DMS53 treated with DMSO at 0.1 percent for 48 hours (cell line): ENCODE measurements around the gene PIK3CB.
"Not testable (repeated sequence)": the region's sequence is repeated elsewhere in the genome, so short reads cannot be mapped to it uniquely, and the experiment has no call there.

Experiments
- DNase-seq: peaks from one replicate; lab custom pipeline; 2025; ENCODE audit not compliant: unreplicated experiment; lab: John Stamatoyannopoulos, UW

Gene PIK3CB

DNA sequence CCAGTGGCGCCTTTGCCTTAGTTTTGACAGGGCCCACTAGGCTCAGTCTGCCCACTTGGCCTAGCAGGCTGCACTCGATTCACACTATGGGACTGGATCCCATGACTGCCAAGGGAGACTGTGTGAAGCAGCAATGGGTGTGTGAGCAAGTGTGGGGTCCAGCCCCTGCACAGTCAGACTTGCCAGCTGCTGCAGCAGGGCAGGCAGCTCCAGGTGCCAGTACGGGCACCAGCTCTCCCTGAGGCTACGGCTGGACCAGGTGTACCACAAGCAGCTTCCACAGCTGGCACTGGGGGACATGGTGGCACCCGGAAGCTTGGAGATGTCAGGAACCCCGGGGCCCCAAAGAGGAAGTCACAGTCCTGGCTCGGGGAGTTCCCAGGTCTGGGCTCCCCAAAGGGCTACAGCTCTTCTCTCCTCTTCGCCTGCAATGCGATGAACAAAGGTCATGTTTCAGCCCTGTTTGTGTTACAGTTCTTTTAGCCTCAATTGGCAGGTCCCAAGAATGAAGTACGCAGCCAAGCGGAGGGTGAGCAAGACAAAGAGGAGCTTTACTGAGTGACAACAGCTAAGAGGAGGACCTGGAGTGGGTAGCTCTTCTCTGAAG lies 67.1 kb downstream of the PIK3CB start:
- no peak for DNase-seq

DNA sequence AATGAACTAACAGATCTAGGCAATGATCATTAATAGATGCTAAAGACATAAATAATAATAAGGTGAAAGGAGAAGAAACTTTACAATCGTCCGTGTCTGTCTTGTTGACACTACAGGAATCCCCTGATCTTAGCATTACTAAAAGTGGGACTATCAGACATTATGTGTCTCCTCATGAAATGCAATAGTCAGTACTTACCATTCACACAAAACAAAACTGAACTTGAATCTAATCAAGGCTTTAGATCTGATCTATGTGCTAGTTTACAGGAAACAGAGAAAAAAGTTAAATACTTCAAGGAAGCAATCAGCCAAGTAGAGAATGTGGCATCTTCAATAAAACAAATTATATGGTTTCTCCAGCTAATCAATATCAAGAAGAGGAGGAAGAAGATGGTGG lies 73.7 kb downstream of the PIK3CB start:
- no peak for DNase-seq

DNA sequence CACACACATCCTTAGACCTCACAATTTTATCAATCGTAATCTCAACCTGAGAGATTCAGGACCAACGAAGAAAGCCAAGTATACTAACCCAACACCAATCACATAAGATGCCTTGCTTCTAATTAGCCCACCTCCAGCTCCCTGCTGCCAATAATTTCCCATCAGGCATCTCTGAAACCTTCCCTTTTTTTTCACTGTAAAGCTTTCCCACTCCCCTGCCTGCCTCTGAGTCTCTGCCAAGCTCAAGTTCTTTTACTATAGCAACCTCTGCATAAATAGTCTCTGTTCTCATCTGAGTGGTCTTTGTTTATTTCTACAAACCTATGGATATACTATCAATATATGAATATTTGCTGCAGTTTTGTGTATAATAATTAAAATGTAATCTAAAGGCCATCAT lies 86.5 kb downstream of the PIK3CB start:
- no peak for DNase-seq

DNA sequence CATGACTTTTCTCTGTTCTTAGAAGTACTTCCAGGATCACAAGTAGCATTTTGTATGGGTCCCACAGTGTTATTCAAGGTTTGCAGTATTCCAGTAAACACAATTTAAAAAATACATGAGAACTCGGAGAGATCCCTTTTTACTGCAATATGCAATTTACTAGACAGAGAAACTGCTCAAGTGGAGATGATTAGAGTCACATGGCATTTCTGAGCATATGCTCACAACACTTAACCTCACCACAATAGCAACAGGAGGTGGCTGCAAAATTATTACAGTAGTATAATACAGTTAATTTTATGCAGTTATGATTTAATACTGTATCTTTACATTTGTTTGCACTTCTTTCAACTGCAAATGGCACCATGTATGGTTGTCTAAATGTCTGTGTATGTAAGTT lies 87.5 kb downstream of the PIK3CB start:
- no peak for DNase-seq

DNA sequence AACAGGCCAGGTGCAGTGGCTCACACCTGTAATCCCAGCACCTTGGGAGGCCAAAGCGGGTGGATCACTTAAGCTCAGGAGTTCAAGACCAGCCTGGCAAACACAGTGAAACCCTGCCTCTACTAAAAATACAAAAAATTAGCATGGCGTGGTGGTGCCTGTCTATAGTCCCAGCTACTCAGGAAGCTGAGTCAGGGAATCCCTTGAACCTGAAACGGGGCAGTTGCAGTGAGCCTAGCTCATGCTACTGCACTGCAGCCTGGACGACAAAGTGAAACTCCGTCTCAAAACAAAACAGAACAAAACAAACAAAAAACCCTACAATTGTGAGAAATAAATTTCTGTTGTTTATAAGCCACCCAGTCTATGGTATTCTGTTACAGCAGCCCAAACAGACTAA lies 94.7 kb downstream of the PIK3CB start:
- DNase-seq, result no peak

DNA sequence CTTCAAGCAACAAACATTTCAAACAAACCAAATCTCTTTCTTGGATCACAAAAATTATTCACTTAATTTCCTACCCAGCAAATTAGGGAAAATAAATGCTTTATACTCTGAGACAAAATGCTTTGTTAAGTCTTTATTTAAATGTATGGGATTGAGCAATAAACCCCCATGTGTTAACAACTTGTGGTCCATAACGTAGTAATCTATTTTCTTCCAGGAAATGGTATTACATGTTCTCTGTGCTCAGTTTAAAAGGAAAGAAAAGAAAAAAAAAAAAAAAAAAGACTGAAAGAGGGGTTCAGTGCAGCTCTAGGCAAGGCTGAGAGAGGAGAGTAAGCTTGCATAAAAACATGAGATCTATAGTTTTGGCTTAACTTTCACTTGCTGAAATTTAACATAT lies 102.3 kb downstream of the PIK3CB start:
- no peak for DNase-seq

DNA sequence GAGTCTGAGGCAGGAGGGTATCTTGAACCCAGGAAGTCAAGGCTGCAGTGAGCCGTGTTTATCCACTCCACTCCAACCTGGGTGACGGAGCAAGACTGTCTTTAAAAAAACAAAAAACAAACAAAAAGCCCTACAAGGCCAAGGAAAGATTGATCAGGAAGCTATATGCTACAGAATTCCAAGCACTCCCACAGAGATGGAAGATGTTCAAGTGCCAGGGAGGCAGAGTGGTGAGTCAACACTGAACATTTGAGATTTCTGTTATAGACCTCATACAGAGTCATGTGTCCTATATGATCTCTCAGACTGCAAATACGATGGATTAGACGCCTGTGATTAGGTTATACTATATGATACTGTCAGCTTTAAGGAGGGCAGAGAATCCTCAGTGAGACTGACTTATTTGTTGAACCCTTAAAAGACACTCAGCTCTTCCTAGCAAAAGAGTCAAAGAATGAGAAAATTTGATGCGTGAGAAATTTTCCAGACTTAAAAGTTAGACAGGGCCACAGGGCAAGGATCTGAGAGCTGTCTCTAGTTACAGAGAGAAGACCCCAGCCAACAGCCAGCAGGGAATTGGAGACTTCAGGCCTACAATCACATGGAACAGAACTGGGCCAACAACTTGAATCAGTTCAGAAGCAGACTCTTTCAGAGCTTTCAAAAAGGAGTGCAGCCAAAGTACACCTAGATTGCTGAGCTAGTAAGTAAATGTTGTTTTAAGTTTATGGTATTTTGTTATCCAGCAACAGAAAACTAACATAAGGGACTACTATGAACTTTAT lies 107.6 kb downstream of the PIK3CB start:
- no peak for DNase-seq

DNA sequence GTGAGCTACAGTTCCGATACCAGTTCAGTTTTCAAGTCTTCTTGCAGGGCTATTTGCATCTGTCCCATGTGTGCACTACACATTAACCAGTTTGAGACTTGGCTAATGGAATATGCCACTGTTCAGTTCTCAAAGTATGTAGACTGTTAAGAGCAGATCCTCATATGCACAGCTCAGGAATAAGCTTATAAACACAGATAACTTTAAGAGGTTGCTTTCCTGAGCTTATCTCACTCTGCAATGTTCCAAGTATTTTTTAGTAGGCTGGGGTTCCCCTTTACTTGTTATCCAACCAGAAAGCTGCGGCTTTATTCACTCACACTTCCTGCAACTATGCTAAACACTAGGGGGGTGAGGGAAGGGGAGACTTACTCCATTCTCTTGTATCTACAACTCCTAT lies 108.7 kb downstream of the PIK3CB start:
- not testable (repeated sequence) for DNase-seq

DNA sequence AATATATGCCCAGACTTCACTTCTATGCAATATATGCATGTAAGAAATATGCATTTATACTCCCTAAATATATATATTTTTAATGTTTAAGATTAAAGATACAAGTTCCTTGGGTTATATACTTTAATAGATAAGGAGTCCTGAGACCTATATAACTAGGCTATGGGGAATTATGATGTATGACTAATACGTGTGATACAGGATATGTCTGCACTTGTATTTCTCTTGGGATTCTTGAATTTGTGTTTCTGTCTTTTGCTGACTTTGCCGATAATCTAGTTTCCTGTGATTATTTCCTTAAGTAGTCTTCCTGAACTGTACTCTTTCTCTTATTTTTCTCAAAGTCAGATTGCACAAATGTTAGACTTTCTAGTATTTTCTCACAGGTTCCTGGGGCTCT lies 109.6 kb downstream of the PIK3CB start:
- no peak for DNase-seq

DNA sequence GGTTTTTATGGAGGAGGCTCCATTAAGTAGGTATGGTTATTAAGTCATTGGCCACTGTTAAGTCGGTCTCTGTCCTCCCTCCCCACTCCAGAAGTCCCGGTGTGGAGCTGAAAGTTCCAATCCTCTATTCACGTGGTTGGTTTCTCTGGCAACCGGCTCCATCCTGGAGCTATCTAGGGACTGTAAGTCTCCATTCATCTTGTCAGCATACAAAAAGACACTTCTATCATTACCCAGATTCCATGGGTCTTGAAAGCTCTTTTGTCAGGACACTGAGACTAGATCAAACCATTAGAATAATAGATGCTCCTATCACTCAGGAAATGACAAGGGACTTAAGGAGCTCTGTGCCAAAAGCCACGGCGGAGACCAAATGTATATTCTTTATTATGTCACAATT lies 110.3 kb downstream of the PIK3CB start:
- no peak for DNase-seq

DNA sequence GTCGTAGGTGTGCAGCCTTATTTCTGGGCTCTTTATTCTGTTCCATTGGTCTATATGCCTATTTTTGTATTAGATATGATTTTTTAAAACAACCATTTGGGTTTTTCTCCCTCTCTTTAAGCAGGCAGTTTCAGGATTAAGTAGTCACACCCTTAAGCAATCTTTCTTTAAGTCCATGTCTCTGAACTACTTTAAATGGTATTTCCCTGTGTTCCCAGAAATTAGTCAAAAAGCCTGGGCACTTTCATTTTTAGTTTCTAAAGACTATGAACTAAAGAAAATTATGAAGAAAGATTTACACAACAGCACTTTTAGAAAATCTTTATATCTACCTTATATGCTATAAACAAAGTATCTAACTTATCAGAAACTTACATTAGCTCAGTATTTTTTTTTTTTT lies 115.9 kb downstream of the PIK3CB start:
- DNase-seq, result no peak

DNA sequence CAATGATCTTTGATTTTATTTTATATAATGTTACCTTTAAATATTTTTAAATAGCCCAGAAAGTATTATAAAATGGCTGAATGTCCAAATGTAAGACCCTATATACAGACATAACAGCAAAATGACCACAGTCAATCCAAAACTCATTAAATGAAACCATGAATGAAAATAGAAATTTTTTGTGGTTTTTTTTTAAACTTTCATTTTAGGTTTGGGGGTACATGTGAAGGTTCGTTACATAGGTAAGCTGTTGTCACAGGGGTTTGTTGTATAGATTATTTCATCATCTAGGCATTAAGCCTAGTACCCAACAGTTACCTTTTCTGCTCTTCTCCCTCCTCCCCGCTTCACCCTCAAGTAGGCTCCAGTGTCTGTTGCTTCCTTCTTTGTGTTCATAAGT lies 117.4 kb downstream of the PIK3CB start:
- no peak for DNase-seq

DNA sequence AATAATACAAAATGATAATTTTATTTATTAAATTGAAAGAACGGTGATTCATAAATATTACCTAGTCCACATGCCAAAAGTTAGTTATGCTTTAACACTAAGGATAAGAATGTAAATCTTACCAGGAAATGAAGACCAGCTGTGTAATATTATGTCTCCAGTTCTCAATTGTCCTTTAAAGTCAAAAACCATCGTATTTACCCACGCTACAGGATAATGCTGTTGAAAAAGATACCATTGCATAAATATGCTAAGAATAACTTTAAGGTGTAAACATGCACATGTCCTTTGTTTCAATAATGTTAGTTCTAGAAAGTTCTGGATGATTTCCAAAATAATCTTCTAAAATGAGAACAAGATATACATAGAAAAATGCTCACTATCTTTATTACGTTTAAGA lies 122.6 kb downstream of the PIK3CB start:
- DNase-seq, result no peak

DNA sequence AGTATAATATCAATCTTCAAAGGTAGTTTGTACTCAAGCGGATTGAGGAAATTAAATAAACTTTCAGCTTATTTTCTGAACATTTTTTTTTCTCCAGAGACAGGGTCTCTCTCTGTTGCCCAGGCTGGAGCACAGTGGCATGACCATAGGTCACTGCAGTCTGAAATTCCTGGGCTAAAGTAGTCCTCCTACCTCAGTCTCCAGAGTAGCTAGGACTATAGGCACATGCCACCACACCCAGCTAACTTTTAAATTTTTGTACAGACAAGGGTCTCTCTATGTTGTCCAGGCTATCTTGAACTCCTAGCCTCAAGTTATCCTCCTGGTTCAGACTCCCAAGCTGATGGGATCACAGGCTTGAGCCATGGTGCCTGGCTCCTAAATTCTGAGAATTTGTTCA lies 129.1 kb downstream of the PIK3CB start:
- DNase-seq, result no peak

DNA sequence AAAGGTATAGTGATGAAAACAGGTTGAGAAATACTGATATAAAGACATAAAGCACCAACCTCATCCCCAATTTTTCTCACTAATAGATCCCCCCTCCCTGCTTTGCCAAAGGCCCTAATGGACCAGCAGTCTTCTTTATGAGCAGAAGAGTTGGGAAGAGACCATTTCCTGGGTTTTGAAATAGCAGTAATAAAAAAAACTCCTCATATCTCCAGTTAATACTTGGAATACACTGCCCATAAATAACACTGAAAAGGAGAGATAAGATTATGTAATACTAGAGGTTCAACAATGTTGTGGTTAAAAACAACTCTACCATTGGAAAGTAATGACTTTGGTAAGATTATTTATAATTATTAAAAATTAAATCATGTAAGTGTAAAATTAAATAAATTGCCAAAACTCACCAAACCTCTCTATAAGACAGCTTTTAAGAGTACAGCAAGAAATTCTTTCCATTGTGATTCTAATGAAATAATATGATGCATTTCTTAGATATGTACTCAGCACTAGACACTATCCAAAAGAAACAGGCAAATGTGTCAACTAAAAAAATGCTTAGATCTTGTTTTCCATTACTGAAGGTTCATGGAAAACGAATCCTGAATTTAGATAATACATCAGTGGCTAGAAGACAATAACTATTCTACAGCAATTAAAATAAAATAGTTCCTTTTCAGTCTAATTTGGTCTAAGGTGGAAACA lies 137.9 kb downstream of the PIK3CB start:
- no peak for DNase-seq

DNA sequence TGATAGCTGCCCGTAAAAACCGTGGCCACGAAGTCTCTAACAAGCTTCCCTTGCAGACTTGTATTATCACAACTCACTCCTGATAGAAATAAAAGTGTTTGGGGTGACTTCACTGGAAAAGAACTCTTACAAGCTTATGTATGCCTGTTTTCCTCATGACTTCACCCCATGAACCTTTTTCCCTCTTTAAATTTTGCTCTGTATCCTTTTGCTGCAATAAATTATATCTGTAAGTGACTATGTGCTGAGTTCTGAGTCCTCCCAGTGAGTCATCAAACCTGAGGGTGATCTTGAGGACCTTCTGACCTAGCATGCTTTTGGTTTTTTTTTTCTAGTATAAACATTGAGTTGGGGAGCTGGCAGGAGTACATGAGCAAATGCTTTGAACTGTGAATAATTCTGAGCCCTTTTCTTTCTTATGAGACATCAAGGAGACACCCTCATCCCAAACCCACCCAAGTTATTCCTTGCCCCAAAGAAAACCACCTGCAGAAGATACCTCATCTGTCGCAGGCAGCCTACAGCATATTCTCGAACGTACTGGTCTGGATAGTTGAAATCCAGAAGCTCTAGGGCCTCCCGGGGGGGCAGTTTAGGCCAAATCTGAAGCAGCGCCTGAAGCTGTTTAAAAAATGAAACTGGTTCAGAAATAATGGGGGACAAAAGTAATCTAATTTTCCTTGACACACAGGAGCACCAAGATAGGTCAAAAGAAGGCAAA lies 140.3 kb downstream of the PIK3CB start:
- peak; percentile 8 for DNase-seq

DNA sequence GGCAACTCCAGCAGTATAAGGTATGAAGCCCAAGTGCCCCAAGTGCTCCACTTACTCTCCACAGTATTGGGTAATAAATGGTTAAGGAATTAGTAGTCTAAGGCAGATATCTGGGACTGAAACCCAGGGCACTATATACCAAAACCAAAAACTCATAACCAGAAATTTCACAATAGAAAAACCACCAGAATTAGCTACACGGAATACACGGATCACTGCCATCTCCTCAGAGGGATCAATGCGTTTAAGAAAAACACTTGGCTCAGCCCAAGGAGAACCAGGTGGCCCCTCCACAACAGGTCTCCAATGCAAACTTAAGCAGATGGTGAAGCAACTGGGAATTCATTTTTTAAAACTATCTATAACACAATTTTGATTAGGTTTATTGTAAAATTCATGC lies 142.6 kb downstream of the PIK3CB start:
- no peak for DNase-seq

DNA sequence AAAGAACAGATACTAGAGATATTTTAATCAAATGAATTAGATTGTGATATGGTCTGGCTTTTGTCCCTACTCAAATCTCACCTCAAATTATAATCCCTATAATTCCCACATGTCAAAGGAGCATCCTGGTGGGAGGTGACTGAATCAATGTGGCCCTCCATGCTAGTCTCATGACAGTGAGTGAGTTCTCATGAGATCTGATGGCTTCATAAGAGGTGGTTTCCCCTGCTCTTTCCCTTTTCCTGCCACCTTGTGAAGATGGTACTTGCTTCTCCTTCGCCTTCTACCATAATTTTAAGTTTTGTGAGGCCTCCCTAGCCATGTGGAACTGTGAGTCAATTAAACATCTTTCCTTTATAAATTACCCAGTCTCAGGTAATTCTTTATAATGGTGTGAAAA lies 143.4 kb downstream of the PIK3CB start:
- no peak for DNase-seq

DNA sequence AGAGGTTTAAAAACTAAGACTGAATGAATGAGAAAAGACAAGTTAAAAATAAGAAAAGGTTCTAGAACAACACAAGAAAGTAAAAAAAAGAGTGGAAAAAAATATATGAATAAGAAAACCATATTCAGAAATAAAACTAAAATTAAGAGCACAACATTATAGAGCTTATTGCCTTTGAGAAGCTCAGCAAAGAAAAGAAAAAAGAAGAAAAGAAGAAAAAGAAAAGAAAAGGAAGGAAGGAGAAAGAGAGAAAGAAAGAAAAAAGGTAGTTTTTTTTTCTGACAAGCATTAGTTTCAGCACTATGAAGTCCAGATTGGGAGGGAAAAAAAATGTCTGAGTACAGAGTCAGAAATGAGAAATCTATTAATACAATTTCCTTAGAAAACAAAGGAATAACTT lies 144.7 kb downstream of the PIK3CB start:
- DNase-seq, result no peak

DNA sequence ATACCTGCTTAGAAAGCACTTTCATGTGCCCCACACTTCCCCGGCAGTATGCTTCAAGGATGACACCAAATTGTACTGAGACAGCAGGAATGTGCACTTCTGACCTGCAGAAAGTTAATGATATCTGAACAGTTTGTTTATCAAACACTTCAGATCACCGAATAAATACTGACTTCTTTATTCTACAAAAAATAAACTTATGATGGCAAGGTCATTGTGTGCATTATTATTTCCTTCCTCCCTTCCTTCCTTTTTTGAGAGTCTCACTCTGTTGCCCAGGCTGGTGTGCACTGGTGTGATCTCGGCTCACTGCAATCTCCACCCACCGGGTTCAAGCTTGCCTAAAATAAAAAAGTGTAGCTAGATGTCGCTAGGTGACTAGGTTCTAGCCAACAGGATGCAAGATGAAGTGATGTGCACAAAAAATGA lies 145.8 kb downstream of the PIK3CB start:
- DNase-seq, result peak; percentile 40

DNA sequence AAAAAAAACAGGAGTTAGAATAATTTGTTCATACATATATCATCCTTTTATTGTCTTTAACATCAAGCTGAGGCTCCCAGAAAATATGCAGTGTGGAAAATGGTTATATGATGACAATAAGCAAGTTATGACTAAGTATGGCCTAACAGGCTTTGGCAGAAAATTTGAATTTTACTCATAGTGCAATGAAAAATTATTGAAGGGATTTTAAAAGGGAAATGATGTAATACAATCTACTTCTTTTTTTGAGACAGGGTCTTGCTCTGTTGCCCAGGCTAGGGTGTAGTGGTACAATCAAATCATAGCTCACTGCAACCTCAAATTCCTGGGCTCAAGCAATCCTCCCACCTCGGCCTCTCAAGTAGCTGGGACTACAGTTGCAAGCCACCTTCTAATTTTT lies 147.5 kb downstream of the PIK3CB start:
- DNase-seq, result no peak

DNA sequence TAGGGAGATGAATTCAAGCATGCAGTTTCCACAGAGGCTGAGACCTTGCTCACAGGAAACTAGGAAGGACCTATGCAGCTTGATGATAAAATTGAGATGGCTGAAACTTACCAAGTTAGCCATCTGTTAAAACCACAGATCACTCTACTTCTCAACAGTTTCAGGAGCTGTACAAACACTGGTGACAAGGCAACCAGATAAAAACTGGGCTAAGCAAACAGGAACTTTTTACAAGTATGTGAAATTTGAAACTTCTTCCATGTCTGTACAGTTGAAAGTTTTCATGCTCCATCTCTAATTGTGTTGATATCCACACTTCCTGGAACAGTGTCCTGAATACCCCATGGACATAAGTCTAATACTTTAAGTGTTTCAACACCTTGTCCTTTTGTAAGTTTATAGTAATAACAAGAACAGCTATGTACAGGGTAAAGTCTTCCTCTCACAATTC lies 147.9 kb downstream of the PIK3CB start:
- DNase-seq, result peak; percentile 50
